Thoracic aorta (tissue), 2 donors: ENCODE results near the gene DBN1. TPM values are rescaled to one million over a fixed set of nuclear protein-coding genes. Genes with fewer than 3 reads are reported as not detected.

ENCODE experiments used
- ATAC-seq: fragments of 150-250 bp; one replicate; pipeline ENCODE4 v1.8.0; 2017; ENCODE audit warnings: low read depth; ENCODE audit not compliant: insufficient number of reproducible peaks, low FRiP score
- DNase-seq: peaks from one replicate; pipeline ENCODE4 v3.0.0-alpha.2; 2020; ENCODE audit warnings: low spot score
- H3K27ac ChIP-seq, 2 donors: fragments of 200-600 bp; sonication (generic); 1 replicate in 1 of 2; 2 replicates in 1 of 2; pipeline ENCODE4 v1.5.1; 2016; ENCODE audit warnings: mild to moderate bottlenecking in 2 of 2, moderate library complexity in 2 of 2
- H3K27me3 ChIP-seq: fragments of 200-600 bp; sonication (generic); replicated peaks from 2 replicates; pipeline ENCODE4 v1.6.0; 2016; ENCODE audit warnings: mild to moderate bottlenecking; ENCODE audit not compliant: insufficient read depth
- H3K36me3 ChIP-seq: fragments of 200-600 bp; sonication (generic); one replicate; pipeline ENCODE4 v1.5.1; 2016
- H3K4me1 ChIP-seq, 2 donors: fragments of 200-600 bp; sonication (generic); 1 replicate in 1 of 2; 2 replicates in 1 of 2; pipeline versions ENCODE4 v1.5.1 to v1.6.0; 2016; ENCODE audit warnings: low read depth in 2 of 2, mild to moderate bottlenecking in 1 of 2; ENCODE audit not compliant: control insufficient read depth in 1 of 2
- H3K4me3 ChIP-seq: fragments of 200-600 bp; sonication (generic); 2 replicates; pipeline ENCODE4 v1.5.1; 2016; ENCODE audit warnings: mild to moderate bottlenecking
- H3K9me3 ChIP-seq: fragments of 200-600 bp; sonication (generic); 2 replicates; pipeline ENCODE4 v1.5.1; 2016
- total RNA-seq, 2 donors: library from RNA; depleted of rRNA; stranded (reverse); fragments of >200 nt; gene quantifications; one replicate each; pipeline versions ENCODE4 v1.1.0 to v1.2.3, GENCODE V29; 2016
- TF ChIP-seq, protein P1 (sequence below): fragments of 200-600 bp; sonication (generic); IDR thresholded peaks from one replicate; pipeline ENCODE4 v1.5.1; 2019; ENCODE audit warnings: antibody characterized with exemption

DBN1 gene
- total RNA-seq, 2 donors from 2014 or later = 91.2 to 132 TPM

DNA sequence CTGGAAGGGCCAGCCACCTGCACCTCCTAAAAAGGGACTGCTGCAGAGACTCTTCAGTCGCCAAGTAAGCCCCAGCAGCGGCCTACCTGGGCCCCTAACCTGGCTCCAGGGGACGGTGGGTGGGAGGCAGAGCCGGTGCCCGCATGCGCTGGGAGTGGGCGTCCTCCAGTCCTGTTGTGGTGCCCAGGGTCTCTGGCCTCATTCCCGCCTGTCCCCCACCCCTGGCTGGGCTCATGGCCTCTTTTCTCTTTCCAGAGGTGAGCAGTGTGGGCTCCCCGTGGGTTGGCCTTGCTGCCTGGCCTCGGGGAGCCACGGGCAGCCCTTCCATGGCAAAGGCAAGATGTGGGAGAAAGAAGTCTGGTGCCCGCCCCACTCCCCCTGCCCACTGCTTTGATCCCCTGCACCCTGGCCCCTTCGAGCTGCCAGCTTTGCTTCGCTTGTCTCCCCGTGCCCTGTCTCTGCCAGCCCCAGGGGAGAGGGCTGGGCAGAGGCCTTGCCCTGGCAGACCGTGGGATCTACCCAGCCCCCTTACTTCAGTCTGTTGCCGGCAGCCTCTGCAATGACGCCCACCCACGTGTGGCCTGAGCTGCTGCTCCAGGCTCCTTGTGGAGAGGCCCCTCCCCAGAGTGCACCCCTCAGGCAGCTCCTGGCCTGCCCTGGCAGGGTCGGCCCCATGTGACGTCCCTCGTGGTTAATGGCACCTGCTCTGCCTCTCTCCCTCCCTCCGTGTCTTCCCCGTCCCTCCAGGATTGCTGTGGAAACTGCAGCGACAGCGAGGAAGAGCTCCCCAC, 32.2 kb downstream of the DBN1 start:
- Histone ChIP-seq H3K27me3 (no peaks in the 10 kb centered on the region), H3K9me3 (no peaks in the 10 kb centered on the region), H3K4me3 (no peak overlapping the region), H3K36me3 (peaks cover 35% of the 10 kb centered on the region), H3K4me1 (peaks cover 5 to 11% of the 10 kb centered on the region in 2 donors), H3K27ac (no peak overlapping the region)
- DNase-seq (no peak), ATAC-seq (no peak)
- TF ChIP-seq, protein P1, sequence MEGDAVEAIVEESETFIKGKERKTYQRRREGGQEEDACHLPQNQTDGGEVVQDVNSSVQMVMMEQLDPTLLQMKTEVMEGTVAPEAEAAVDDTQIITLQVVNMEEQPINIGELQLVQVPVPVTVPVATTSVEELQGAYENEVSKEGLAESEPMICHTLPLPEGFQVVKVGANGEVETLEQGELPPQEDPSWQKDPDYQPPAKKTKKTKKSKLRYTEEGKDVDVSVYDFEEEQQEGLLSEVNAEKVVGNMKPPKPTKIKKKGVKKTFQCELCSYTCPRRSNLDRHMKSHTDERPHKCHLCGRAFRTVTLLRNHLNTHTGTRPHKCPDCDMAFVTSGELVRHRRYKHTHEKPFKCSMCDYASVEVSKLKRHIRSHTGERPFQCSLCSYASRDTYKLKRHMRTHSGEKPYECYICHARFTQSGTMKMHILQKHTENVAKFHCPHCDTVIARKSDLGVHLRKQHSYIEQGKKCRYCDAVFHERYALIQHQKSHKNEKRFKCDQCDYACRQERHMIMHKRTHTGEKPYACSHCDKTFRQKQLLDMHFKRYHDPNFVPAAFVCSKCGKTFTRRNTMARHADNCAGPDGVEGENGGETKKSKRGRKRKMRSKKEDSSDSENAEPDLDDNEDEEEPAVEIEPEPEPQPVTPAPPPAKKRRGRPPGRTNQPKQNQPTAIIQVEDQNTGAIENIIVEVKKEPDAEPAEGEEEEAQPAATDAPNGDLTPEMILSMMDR = no peak

DNA sequence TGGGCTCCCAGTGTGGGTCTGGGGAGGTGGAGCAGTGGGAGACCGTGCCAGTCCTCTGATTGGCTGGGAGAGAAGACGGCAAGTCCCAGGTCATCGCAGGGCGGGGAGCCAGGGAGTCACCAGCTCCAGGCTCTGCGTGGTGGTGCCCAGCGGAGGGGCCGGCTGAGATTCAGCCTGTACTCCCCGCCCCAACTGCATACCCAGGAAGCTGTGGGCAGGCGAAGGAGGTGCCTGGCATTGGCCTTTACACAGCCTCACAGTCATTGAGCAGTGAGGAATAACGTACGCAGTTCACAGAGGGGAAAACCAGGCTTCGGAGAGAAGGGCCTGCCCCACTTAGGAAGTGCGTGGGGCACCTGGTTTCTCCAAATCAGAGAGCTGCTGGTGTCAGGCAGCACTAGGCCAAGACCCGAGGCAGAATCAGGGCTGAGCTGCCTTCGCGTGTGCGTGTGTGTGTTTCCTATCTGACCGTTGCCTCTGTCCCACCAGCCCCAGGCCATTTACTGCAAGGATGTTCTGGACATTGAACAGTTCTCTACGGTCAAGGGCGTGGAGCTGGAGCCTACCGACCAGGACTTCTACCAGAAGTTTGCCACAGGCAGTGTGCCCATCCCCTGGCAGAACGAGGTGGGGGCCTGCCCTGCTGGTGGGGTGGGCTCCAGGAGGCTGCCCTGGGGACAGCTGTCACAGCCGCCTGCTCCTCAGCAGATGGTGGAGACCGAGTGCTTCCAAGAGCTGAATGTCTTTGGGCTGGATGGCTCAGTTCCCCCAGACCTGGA, 33.0 kb downstream of the DBN1 start:
- no peaks in the 10 kb centered on the region for H3K9me3 ChIP-seq
- H3K4me1 ChIP-seq = peaks cover 0 to 3% of the 10 kb centered on the region in 2 donors
- ATAC-seq (no peak), DNase-seq (no peak)
- H3K4me3 ChIP-seq = no peak overlapping the region
- peaks cover 41% of the 10 kb centered on the region for H3K36me3 ChIP-seq
- no peaks in the 10 kb centered on the region for H3K27me3 ChIP-seq
- no peak overlapping the region for H3K27ac ChIP-seq
- TF ChIP-seq, protein P1 = no peak

DNA sequence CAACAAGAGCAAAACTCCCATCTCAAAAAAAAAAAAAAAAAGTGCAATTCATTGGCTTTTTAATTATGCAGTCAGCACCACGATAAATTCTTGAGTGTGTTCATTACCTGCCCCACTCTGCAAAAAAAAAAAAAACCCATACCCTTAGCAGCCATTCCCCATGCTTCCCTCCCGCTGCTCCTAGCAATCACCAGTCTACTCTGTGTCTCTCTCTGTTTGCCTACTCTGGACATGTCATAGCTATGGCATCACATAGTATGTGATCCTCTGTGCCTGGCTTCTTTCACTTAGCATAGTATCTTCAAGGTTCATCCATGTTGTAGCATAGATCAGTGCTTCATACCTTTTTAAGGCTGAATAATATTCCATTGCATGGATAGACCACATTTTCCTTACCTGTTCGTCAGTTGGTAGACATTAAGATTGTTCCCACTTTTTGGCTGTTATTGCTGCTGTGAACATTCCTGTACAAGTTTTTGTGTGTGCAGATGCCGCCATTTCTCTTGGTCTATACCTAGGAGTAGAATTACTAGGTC, 33.8 kb downstream of the DBN1 start:
- no peak overlapping the region for H3K27ac ChIP-seq
- no peaks in the 10 kb centered on the region for H3K27me3 ChIP-seq
- DNase-seq (no peak), ATAC-seq (no peak)
- no peak overlapping the region for H3K4me3 ChIP-seq
- no peaks in the 10 kb centered on the region for H3K4me1 ChIP-seq
- peaks cover 47% of the 10 kb centered on the region for H3K36me3 ChIP-seq
- TF ChIP-seq, protein P1 = no peak
- H3K9me3 ChIP-seq = no peaks in the 10 kb centered on the region

DNA sequence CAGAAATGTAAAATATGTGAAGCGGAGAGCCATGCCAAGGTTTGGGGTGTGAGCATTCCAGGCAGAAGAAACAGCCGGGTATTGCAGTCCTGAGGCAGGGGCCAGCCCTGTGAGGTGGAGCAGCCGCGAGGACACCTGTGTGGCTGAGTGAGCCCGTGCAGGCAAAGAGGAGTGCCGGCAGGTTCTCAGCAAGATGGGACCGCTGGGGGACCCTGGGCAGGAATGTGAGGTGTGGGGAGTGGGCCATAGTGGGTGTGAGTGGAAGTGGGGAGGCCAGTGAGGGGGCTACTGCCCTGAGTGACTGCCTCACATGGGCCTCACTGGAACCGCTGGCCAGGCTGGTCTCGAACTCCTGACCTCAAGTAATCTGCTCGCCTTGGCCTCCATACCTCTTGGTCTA, 35.0 kb downstream of the DBN1 start:
- TF ChIP-seq, protein P1 = no peak
- DNase-seq = no peak

DNA sequence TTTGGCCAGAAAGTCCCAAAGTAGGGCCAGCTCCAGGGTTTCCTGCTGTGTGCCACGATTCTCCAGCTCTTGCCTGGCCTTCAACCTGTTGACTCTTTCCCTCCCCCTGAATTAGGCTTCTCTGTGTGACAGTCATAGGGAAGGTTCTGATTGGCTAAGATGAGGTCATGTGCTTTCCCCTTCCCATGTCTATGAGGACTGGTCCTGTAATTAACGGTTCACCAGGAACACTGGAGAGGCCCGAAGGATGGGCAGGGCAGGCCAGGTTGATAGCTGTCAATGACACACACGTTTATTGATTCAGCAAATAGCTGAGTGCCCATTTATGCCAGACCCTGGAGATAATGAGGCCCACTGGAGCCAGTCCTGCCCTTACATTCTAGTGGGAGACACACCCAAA, 35.8 kb downstream of the DBN1 start:
- peaks cover 67% of the 10 kb centered on the region for H3K36me3 ChIP-seq
- ATAC-seq (no peak), DNase-seq (no peak)
- H3K4me1 ChIP-seq = peaks cover 0 to 3% of the 10 kb centered on the region in 2 donors
- H3K27me3 ChIP-seq = no peaks in the 10 kb centered on the region
- no peak overlapping the region for H3K27ac ChIP-seq
- no peak overlapping the region for H3K4me3 ChIP-seq
- no peaks in the 10 kb centered on the region for H3K9me3 ChIP-seq
- TF ChIP-seq, protein P1 = no peak

More for the DNA sequence above, 35.0 kb downstream of the DBN1 start:
- Histone ChIP-seq H3K27ac (no peak overlapping the region), H3K9me3 (no peaks in the 10 kb centered on the region), H3K27me3 (no peaks in the 10 kb centered on the region), H3K4me1 (no peaks in the 10 kb centered on the region), H3K36me3 (peaks cover 58% of the 10 kb centered on the region), H3K4me3 (no peak overlapping the region)
- no peak for ATAC-seq
